HepG2 (cell line): ENCODE data around the gene FGFR2. TPM values are rescaled to one million over a fixed set of nuclear protein-coding genes. Genes with fewer than 3 reads are reported as not detected.

Experiments
- ATAC-seq: fragments of 200-7000 bp; cut with Tn5 transposase; 3 replicates; pipeline ENCODE4 v1.9.1; 2020; ENCODE audit warnings: mild to moderate bottlenecking, moderate library complexity
- BruUV-seq: library from RNA; stranded (reverse); fragments of 400-500 nt; replicated peaks from 2 replicates; lab custom pipeline; 2021; lab: Mats Ljungman, UMichigan
- CTCF ChIA-PET: fragments of 300-600 bp; formaldehyde crosslinking; extraction: SDS; loops from one replicate; lab custom pipeline; 2021; ENCODE audit warnings: low total read pairs, inconsistent platforms, low intra/inter-chr PET ratio; lab: Yijun Ruan, JAX
- POLR2A ChIA-PET: fragments of 350-600 bp; sonication (Branson Sonifier 250); formaldehyde crosslinking; loops from one replicate; lab custom pipeline; 2020; ENCODE audit warnings: antibody characterized with exemption, inconsistent platforms; lab: Yijun Ruan, JAX
- DNase-seq: peaks from one replicate; pipeline ENCODE4 v3.0.0-alpha.2; 2015; ENCODE audit warnings: low spot score
- FAIRE-seq: peaks from 3 replicates; lab custom pipeline; 2011; peaks lifted over from hg19 to GRCh38; lab: Jason Lieb, UNC
- H2AFZ ChIP-seq: one replicate; pipeline ENCODE4 v1.6.1; 2011; ENCODE audit warnings: low read length, inconsistent platforms
- H3K27ac ChIP-seq: fragments of 300-600 bp; 3 replicates; pipeline ENCODE4 v1.8.0; 2011; ENCODE audit warnings: mixed run types, mild to moderate bottlenecking, mixed read lengths, low read length, inconsistent platforms; ENCODE audit not compliant: insufficient read depth; ENCODE audit errors: extremely low read length
- H3K27me3 ChIP-seq, 2 experiments: fragments of 200-600 bp in 1 of 2; 2 replicates in 1 of 2; 3 replicates in 1 of 2; pipeline versions ENCODE4 v1.6.0 to v1.8.0; 2011; ENCODE audit warnings: low read length in 2 of 2, mild to moderate bottlenecking in 2 of 2, moderate library complexity in 2 of 2, inconsistent platforms in 1 of 2; ENCODE audit not compliant: insufficient read depth in 2 of 2, control insufficient read depth in 1 of 2
- H3K36me3 ChIP-seq, 2 experiments: fragments of 200-600 bp in 1 of 2; replicated peaks in 1 of 2; 2 replicates in 1 of 2; 3 replicates in 1 of 2; pipeline versions ENCODE4 v1.5.1 to v1.8.0; 2011; ENCODE audit warnings: low read length in 2 of 2, inconsistent platforms in 1 of 2; ENCODE audit not compliant: insufficient read depth in 2 of 2, control insufficient read depth in 1 of 2
- H3K4me1 ChIP-seq: 2 replicates; pipeline ENCODE4 v1.5.1; 2012; ENCODE audit warnings: low read length, inconsistent platforms; ENCODE audit not compliant: insufficient read depth
- H3K4me2 ChIP-seq: 2 replicates; pipeline ENCODE4 v1.6.0; 2011; ENCODE audit warnings: low read depth, low read length, inconsistent platforms
- H3K4me3 ChIP-seq, 3 experiments: fragments of 200-600 bp in 1 of 3; sonication (generic), shearing (Covaris generic) in 1 of 3; replicated peaks in 1 of 3; 2 replicates each; pipeline ENCODE4 v1.5.1; 2011 to 2016; ENCODE audit warnings: low read length in 3 of 3, inconsistent platforms in 2 of 3, low read depth in 2 of 3, mild to moderate bottlenecking in 2 of 3, control low read depth in 1 of 3, mixed read lengths in 1 of 3; ENCODE audit not compliant: insufficient read depth in 1 of 3
- H3K79me2 ChIP-seq: one replicate; pipeline ENCODE4 v1.6.1; 2011; ENCODE audit warnings: low read length, inconsistent platforms; ENCODE audit not compliant: insufficient read depth
- H3K9ac ChIP-seq: 2 replicates; pipeline ENCODE4 v1.6.0; 2011; ENCODE audit warnings: mild to moderate bottlenecking, low read depth, low read length, inconsistent platforms; ENCODE audit not compliant: insufficient read depth
- H3K9me3 ChIP-seq: 2 replicates; pipeline ENCODE4 v1.5.1; 2012; ENCODE audit warnings: mild to moderate bottlenecking, low read length
- H4K20me1 ChIP-seq: 2 replicates; pipeline ENCODE4 v1.6.0; 2011; ENCODE audit warnings: inconsistent platforms, mild to moderate bottlenecking, low read length, moderate library complexity; ENCODE audit not compliant: insufficient read depth
- CREM ChIP-seq, 2 experiments: sonication (generic) in 1 of 2; formaldehyde crosslinking in 1 of 2; IDR thresholded peaks; 2 replicates each; pipeline versions ENCODE4 v1.4.0 to v1.6.1; 2016 to 2020; ENCODE audit warnings: antibody characterized with exemption in 1 of 2, mild to moderate bottlenecking in 1 of 2, missing genetic modification reagents in 1 of 2
- EHMT2 ChIP-seq: fragments of 200-600 bp; sonication (generic); IDR thresholded peaks from 2 replicates; pipeline ENCODE4 v1.7.0; 2017; ENCODE audit warnings: antibody characterized with exemption, low read depth, low read length, borderline replicate concordance
- FIP1L1 ChIP-seq: fragments of 200-400 bp; formaldehyde crosslinking; IDR thresholded peaks from 2 replicates; pipeline ENCODE4 v1.6.1; 2018; ENCODE audit warnings: low read depth, mild to moderate bottlenecking, low read length, moderate library complexity, borderline replicate concordance; ENCODE audit not compliant: insufficient read depth
- KLF9 ChIP-seq: IDR thresholded peaks from 2 replicates; pipeline ENCODE4 v1.6.1; 2016; ENCODE audit warnings: low read depth
- MED13 ChIP-seq: sonication (generic); formaldehyde crosslinking; IDR thresholded peaks from 2 replicates; pipeline ENCODE4 v1.5.0; 2020; ENCODE audit warnings: missing genetic modification reagents
- MED8 ChIP-seq: sonication (generic); formaldehyde crosslinking; IDR thresholded peaks from 2 replicates; pipeline ENCODE4 v1.8.1; 2023; ENCODE audit warnings: mild to moderate bottlenecking, missing genetic modification reagents; ENCODE audit not compliant: insufficient replicate concordance
- MIER2 ChIP-seq: IDR thresholded peaks from 2 replicates; pipeline ENCODE4 v1.6.1; 2016; ENCODE audit warnings: missing biosample characterization, missing genetic modification reagents
- MTA1 ChIP-seq: sonication (generic); formaldehyde crosslinking; IDR thresholded peaks from 2 replicates; pipeline ENCODE4 v1.4.0; 2020; ENCODE audit warnings: missing genetic modification reagents, mild to moderate bottlenecking, borderline replicate concordance
- NFE2L2 ChIP-seq: fragments of 150-350 bp; IDR thresholded peaks from 2 replicates; pipeline ENCODE4 v1.6.1; 2014; ENCODE audit warnings: low read length
- PRMT3 ChIP-seq: sonication (generic); formaldehyde crosslinking; IDR thresholded peaks from 2 replicates; pipeline ENCODE4 v1.8.1; 2022; ENCODE audit warnings: low read depth, mild to moderate bottlenecking, moderate library complexity, missing genetic modification reagents, borderline replicate concordance
- SCMH1 ChIP-seq: sonication (generic); formaldehyde crosslinking; IDR thresholded peaks from 2 replicates; pipeline ENCODE4 v1.9.0; 2021; ENCODE audit warnings: missing genetic modification reagents, mild to moderate bottlenecking, borderline replicate concordance
- SOX5 ChIP-seq: IDR thresholded peaks from 2 replicates; pipeline ENCODE4 v1.6.1; 2016; ENCODE audit warnings: borderline replicate concordance
- ZBTB7A ChIP-seq: sonication (generic); formaldehyde crosslinking; IDR thresholded peaks from 2 replicates; pipeline ENCODE4 v1.8.0; 2022; ENCODE audit warnings: mild to moderate bottlenecking, missing genetic modification reagents
- ZKSCAN5 ChIP-seq: sonication (generic); formaldehyde crosslinking; IDR thresholded peaks from 2 replicates; pipeline ENCODE4 v1.5.1; 2020; ENCODE audit warnings: mild to moderate bottlenecking, missing genetic modification reagents
- ZMAT3 ChIP-seq: sonication (generic); formaldehyde crosslinking; conservative IDR thresholded peaks from 2 replicates; pipeline ENCODE4 v1.7.0; 2021; ENCODE audit warnings: missing genetic modification reagents
- ZNF326 ChIP-seq: sonication (generic); formaldehyde crosslinking; IDR thresholded peaks from 2 replicates; pipeline ENCODE4 v1.4.0; 2020; ENCODE audit warnings: missing genetic modification reagents, borderline replicate concordance
- ZNF816 ChIP-seq: sonication (generic); formaldehyde crosslinking; IDR thresholded peaks from 2 replicates; pipeline ENCODE4 v1.8.0; 2022; ENCODE audit warnings: missing genetic modification reagents, mild to moderate bottlenecking, borderline replicate concordance
- ZNF841 ChIP-seq: sonication (generic); formaldehyde crosslinking; IDR thresholded peaks from 2 replicates; pipeline ENCODE4 v1.8.1; 2023; ENCODE audit warnings: missing genetic modification reagents, borderline replicate concordance
- WGBS: methylation state at CpG from one replicate; pipeline ENCODE4 v1.1.6; 2017; ENCODE audit warnings: low lambda C conversion rate; 5-methylcytosine and 5-hydroxymethylcytosine counted together
- in situ Hi-C: cut with HindIII; loops from 2 replicates; pipeline ENCODE4 v1.10.0; 2017; ENCODE audit warnings: low pct_unique_long_range_greater_than_20kb; ENCODE audit not compliant: extremely low pct_ligation_motif_present
- intact Hi-C: fragments of 100-400 bp; cut with micrococcal nuclease; formaldehyde crosslinking; loops from one replicate; pipeline ENCODE4 v1.10.0; 2022; ENCODE audit not compliant: unreplicated experiment
- polyA plus RNA-seq, 8 experiments: library from polyadenylated mRNA; depleted of rRNA in 3 of 8; stranded (reverse) in 7 of 8; unstranded in 1 of 8; fragments of >200 nt; fragmentation: Illumina TruSeq in 4 of 8; extraction: Trizol in 4 of 8; gene quantifications; 2 replicates each; pipeline versions ENCODE4 v1.2.1 to v1.2.3, GENCODE V29; 2011 to 2016; ENCODE audit warnings: low read depth in 4 of 8, missing spikeins in 1 of 8, mixed read lengths in 1 of 8; ENCODE audit not compliant: insufficient read depth in 1 of 8
- total RNA-seq, 5 experiments: library from RNA; depleted of rRNA; stranded (reverse); fragments of >200 nt; fragmentation: Illumina TruSeq; extraction: Trizol; gene quantifications; 2 replicates each; pipeline ENCODE4 v1.2.3, GENCODE V29; 2016; ENCODE audit warnings: low read depth in 1 of 5
- TF ChIP-seq, protein P1 (sequence below): sonication (generic); formaldehyde crosslinking; IDR thresholded peaks from 2 replicates; pipeline ENCODE4 v1.5.1; 2020; ENCODE audit warnings: mild to moderate bottlenecking, missing genetic modification reagents, borderline replicate concordance
- TF ChIP-seq, protein P2 (sequence below): sonication (generic); formaldehyde crosslinking; IDR thresholded peaks from 2 replicates; pipeline ENCODE4 v1.8.0; 2022; ENCODE audit warnings: missing genetic modification reagents, low read depth, mild to moderate bottlenecking, borderline replicate concordance

FGFR2 gene
- total and polyA plus RNA-seq, 2 of the 13 experiments (the other 11 are each of a cell fraction or from before 2014, with no cell fraction given) = 1.6 to 2.6 TPM

DNA sequence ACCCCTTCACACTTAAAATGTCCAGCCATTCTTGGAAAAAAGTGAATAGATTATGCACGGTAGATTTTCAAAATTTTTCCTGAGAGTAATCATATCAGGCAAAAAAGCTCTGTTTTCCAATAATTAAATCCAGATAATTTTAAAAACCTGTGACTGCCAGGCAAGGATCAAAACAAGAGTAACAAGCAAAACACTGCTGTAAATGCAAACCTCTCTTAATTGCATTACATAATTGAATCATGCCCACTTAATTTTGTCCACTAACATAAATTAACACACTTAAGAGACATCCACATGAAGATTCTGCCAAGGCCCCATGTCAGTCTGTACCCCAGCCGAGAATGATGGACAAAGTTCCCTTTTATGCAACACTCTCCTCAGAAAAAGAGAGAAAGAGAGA is 135.3 kb downstream of the FGFR2 start:
- in situ Hi-C loops (no loop called here), intact Hi-C loops (no loop called here)
- Histone ChIP-seq H3K36me3 (no peaks in the 10 kb centered on the region), H3K79me2 (no peaks in the 10 kb centered on the region), H4K20me1 (no peaks in the 10 kb centered on the region), H3K4me2 (no peak overlapping the region), H2AFZ (no peak overlapping the region), H3K4me1 (no peaks in the 10 kb centered on the region), H3K9me3 (no peaks in the 10 kb centered on the region), H3K27ac (no peak overlapping the region), H3K4me3 (no peak overlapping the region), H3K27me3 (peaks cover 1 to 57% of the 10 kb centered on the region in 2 experiments; a peak in 2 of 5 replicates), H3K9ac (no peak overlapping the region)
- FAIRE-seq = no peak
- DNase-seq = no peak
- no peak for ATAC-seq
- WGBS = 37% methylated on average over 2 of the region's 2 CpGs
- BruUV-seq = no TSS peak
- CTCF ChIA-PET = no interaction called here
- POLR2A ChIA-PET = no interaction called here
- TF ChIP-seq MED13 (CRISPR knock-in tag) = no peak
- no peak for TF ChIP-seq ZBTB7A
- no peak for TF ChIP-seq MED8
- TF ChIP-seq FIP1L1 = no peak
- TF ChIP-seq PRMT3 (CRISPR knock-in tag) = no peak
- TF ChIP-seq, protein P1, sequence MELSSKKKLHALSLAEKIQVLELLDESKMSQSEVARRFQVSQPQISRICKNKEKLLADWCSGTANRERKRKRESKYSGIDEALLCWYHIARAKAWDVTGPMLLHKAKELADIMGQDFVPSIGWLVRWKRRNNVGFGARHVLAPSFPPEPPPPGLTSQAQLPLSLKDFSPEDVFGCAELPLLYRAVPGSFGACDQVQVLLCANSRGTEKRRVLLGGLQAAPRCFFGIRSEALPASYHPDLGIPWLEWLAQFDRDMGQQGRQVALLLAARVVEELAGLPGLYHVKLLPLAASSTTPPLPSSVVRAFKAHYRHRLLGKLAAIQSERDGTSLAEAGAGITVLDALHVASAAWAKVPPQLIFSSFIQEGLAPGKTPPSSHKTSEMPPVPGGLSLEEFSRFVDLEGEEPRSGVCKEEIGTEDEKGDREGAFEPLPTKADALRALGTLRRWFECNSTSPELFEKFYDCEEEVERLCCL (CRISPR knock-in tag) = no peak
- TF ChIP-seq ZNF816 (CRISPR knock-in tag) = no peak
- TF ChIP-seq CREM (IDR thresholded peaks at IDR 0.05) = no peak
- TF ChIP-seq CREM (CRISPR knock-in tag; IDR thresholded peaks at IDR 0.05) = no peak
- no peak for TF ChIP-seq EHMT2
- TF ChIP-seq, protein P2, sequence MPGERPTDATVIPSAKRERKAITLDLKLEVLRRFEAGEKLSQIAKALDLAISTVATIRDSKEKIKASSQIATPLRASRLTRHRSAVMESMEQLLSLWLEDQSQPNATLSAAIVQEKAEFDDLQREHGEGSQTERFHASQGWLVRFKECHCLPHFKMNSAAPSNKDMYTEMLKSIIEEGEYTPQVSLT (CRISPR knock-in tag) = no peak
- no peak for TF ChIP-seq ZMAT3 (CRISPR knock-in tag)
- no peak for TF ChIP-seq KLF9 (CRISPR knock-in tag)
- TF ChIP-seq NFE2L2 = no peak
- no peak for TF ChIP-seq MTA1
- TF ChIP-seq MIER2 = no peak
- no peak for TF ChIP-seq ZNF326 (CRISPR knock-in tag)
- TF ChIP-seq ZNF841 (CRISPR knock-in tag) = no peak
- no peak for TF ChIP-seq SOX5 (CRISPR knock-in tag)
- no peak for TF ChIP-seq SCMH1 (CRISPR knock-in tag)
- no peak for TF ChIP-seq ZKSCAN5
